ENCODE results near the gene KCNG4. TPM values are rescaled to one million over a fixed set of nuclear protein-coding genes. Genes with fewer than 3 reads are reported as not detected.

The KCNG4 gene
- total RNA-seq, 6 experiments from 2014 or later, result not detected

GRCh38 chr16:84267380-84267779, 27.6 kb upstream of the KCNG4 start:
- DNase-seq, result no peak
- H3K4me3 Mint-ChIP-seq, result no peak overlapping the region
- peaks cover 23% of the 10 kb centered on the region for H3K27me3 Mint-ChIP-seq (ENCODE audit: insufficient read depth)
- H3K27ac Mint-ChIP-seq, result no peak overlapping the region
- H3K4me1 Mint-ChIP-seq (ENCODE audit: low read depth), result no peaks in the 10 kb centered on the region
- TF ChIP-seq CTCF (IDR thresholded peaks at IDR 0.05), result no peak
- H3K36me3 Mint-ChIP-seq (ENCODE audit: low read depth), result no peaks in the 10 kb centered on the region
- no peaks in the 10 kb centered on the region for H3K9me3 Mint-ChIP-seq

DNA sequence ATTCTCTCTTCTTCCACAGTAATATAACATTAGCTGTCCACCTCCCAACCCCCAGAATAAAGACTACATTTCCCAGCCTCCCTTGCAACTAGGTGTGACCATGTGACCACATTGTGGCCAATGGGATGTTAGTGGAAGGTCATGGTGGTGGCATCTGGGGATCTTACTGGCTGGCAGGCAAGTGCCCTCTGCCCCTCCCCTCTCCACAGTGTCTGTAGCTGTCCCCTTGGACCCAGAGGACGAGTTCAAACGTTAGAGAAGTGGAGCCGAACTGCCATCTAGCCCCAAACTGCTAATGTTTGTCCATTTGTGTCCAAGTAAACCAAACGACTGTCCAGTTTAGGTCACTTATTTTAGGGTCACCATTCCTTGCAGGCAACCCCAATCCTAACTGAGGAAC, 26.6 kb upstream of the KCNG4 start:
- H3K4me3 Mint-ChIP-seq, result no peak overlapping the region
- H3K4me1 Mint-ChIP-seq (ENCODE audit: low read depth), result no peaks in the 10 kb centered on the region
- H3K36me3 Mint-ChIP-seq (ENCODE audit: low read depth), result no peaks in the 10 kb centered on the region
- peak; percentile 64 for DNase-seq
- no peak overlapping the region for H3K27ac Mint-ChIP-seq
- TF ChIP-seq CTCF (IDR thresholded peaks at IDR 0.05), result no peak
- peaks cover 27% of the 10 kb centered on the region for H3K27me3 Mint-ChIP-seq (ENCODE audit: insufficient read depth)
- no peaks in the 10 kb centered on the region for H3K9me3 Mint-ChIP-seq

DNA sequence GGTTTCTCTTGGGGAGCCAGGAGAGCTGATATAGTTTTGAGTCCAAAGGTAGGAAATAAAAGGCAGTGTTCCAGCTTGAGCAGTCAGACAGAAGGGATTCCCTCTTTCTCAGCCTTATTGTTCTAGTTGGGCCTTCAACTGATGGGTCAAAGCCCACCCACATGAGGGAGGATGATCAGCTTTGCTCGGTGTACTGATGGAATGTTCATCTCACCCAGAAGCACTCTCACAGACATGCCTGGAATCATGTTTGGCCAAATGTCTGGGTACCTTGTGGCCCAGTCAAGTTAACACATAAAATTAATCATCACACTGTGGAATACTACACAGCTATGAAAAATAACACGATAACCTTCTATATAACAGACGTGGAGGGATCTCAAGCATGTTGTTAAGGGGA, 23.1 kb upstream of the KCNG4 start:
- no peaks in the 10 kb centered on the region for H3K36me3 Mint-ChIP-seq (ENCODE audit: low read depth)
- no peak overlapping the region for H3K27ac Mint-ChIP-seq
- DNase-seq, result no peak
- TF ChIP-seq CTCF (IDR thresholded peaks at IDR 0.05), result no peak
- no peaks in the 10 kb centered on the region; the same call in none of the 2 replicates for H3K9me3 Mint-ChIP-seq
- H3K4me3 Mint-ChIP-seq, result no peak overlapping the region
- no peaks in the 10 kb centered on the region for H3K4me1 Mint-ChIP-seq (ENCODE audit: low read depth)
- H3K27me3 Mint-ChIP-seq (ENCODE audit: insufficient read depth), result peaks cover 24% of the 10 kb centered on the region

DNA sequence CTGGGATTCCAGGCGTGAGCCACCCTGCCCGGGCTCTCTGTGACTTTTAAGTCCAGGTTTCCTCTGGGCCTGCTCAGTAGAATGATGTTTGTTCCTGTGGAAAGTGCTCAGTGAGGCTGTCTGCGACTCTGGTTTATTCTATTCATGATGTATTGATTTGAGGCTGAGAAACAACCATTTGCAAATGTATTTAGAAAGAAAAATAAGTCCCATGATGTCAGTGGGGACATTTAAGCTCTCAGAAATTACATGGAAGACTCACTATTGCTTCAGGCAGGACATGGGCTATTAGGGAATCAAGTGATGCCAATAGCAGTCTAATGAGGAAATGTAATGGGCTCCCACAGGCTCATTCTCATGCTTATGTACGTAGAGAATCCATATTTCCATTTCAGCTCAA, 22.2 kb upstream of the KCNG4 start:
- Mint-ChIP-seq H3K4me1 (ENCODE audit: low read depth) (no peaks in the 10 kb centered on the region), H3K27me3 (ENCODE audit: insufficient read depth) (peaks cover 18% of the 10 kb centered on the region), H3K36me3 (ENCODE audit: low read depth) (no peaks in the 10 kb centered on the region), H3K4me3 (no peak overlapping the region), H3K9me3 (no peaks in the 10 kb centered on the region; the same call in none of the 2 replicates), H3K27ac (no peak overlapping the region)
- TF ChIP-seq CTCF (IDR thresholded peaks at IDR 0.05), result no peak
- no peak for DNase-seq

- H3K4me3 Mint-ChIP-seq, result no peak overlapping the region
- DNase-seq, result no peak
- peaks cover 14% of the 10 kb centered on the region for H3K27me3 Mint-ChIP-seq (ENCODE audit: insufficient read depth)
- no peaks in the 10 kb centered on the region; the same call in none of the 2 replicates for H3K9me3 Mint-ChIP-seq
- no peak for TF ChIP-seq CTCF (IDR thresholded peaks at IDR 0.05)
- H3K27ac Mint-ChIP-seq, result no peak overlapping the region
- H3K4me1 Mint-ChIP-seq (ENCODE audit: low read depth), result no peaks in the 10 kb centered on the region
- no peaks in the 10 kb centered on the region for H3K36me3 Mint-ChIP-seq (ENCODE audit: low read depth)
These were observed 21.1 kb upstream of the KCNG4 start for GRCh38 chr16:84260766-84261554.

Measured in HFFc6 (cell line).